Neural crest cell (in vitro differentiated cells): ENCODE results near the gene MRE11. TPM values are rescaled to one million over a fixed set of nuclear protein-coding genes. Genes with fewer than 3 reads are reported as not detected.
A peak's percentile ranks its signal among the peaks of the same experiment; 100 is the strongest.
"Not testable (repeated sequence)": the region's sequence is repeated elsewhere in the genome, so short reads cannot be mapped to it uniquely, and the experiment has no call there.

Source experiments
- DNase-seq: peaks from one replicate; pipeline ENCODE4 v3.0.0; 2021; ENCODE audit warnings: low read depth, mixed read lengths, low spot score
- H3K27ac Mint-ChIP-seq: one replicate; pipeline ENCODE4 v1.8.0; 2021; ENCODE audit warnings: mild to moderate bottlenecking, mixed read lengths; ENCODE audit not compliant: unreplicated experiment
- H3K27me3 Mint-ChIP-seq: 2 replicates; pipeline ENCODE4 v1.8.0; 2021; ENCODE audit warnings: low read depth, mild to moderate bottlenecking, mixed read lengths
- H3K36me3 Mint-ChIP-seq: 2 replicates; pipeline ENCODE4 v1.8.0; 2021; ENCODE audit warnings: low read depth, mild to moderate bottlenecking, mixed read lengths
- H3K4me1 Mint-ChIP-seq: 2 replicates; pipeline ENCODE4 v1.8.0; 2021; ENCODE audit warnings: mixed read lengths
- H3K4me3 Mint-ChIP-seq: one replicate; pipeline ENCODE4 v1.8.0; 2021; ENCODE audit warnings: mild to moderate bottlenecking, mixed read lengths
- H3K9me3 Mint-ChIP-seq: 2 replicates; pipeline ENCODE4 v1.8.0; 2021; ENCODE audit warnings: mixed read lengths
- microRNA-seq: library from miRNA; unstranded; fragments of <30 nt; microRNA quantifications from one replicate; pipeline ENCODE4, GENCODE V29; 2020
- total RNA-seq: library from RNA; stranded (reverse); gene quantifications from 2 replicates; pipeline ENCODE4 v1.2.1, GENCODE V29; 2021
- TF ChIP-seq, protein P1 (sequence below): fragments of 200-600 bp; sonication (generic); conservative IDR thresholded peaks from 2 replicates; pipeline ENCODE4 v1.5.0; 2021; ENCODE audit warnings: antibody characterized with exemption, mild to moderate bottlenecking

The MRE11 gene
- total RNA-seq, 1 donor from 2014 or later, result 39.4 TPM

DNA sequence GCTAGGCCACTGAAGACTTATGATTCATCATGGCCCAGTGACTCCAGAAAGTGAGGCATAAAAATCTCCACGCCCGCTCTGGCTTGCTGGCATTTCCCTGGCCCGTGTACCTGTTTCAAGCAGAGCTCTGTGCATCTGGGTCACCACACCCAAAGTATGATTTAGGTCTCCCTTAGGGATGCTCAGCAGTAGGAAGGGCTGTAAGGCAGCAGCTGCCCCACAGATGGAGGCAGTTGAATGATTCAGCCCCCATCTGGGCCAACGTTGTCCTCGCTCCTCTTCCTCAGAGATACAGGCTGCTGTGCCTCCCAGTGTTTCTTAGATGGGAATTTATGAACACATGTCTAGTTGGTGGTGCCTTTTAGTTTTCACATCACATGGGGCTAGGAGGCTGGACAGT lies 114.0 kb downstream of the MRE11 start:
- TF ChIP-seq, protein P1, sequence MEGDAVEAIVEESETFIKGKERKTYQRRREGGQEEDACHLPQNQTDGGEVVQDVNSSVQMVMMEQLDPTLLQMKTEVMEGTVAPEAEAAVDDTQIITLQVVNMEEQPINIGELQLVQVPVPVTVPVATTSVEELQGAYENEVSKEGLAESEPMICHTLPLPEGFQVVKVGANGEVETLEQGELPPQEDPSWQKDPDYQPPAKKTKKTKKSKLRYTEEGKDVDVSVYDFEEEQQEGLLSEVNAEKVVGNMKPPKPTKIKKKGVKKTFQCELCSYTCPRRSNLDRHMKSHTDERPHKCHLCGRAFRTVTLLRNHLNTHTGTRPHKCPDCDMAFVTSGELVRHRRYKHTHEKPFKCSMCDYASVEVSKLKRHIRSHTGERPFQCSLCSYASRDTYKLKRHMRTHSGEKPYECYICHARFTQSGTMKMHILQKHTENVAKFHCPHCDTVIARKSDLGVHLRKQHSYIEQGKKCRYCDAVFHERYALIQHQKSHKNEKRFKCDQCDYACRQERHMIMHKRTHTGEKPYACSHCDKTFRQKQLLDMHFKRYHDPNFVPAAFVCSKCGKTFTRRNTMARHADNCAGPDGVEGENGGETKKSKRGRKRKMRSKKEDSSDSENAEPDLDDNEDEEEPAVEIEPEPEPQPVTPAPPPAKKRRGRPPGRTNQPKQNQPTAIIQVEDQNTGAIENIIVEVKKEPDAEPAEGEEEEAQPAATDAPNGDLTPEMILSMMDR, result no peak
- Mint-ChIP-seq H3K4me3 (no peak overlapping the region), H3K4me1 (no peaks in the 10 kb centered on the region), H3K36me3 (peaks cover 3% of the 10 kb centered on the region), H3K9me3 (peaks cover 5% of the 10 kb centered on the region), H3K27ac (no peak overlapping the region), H3K27me3 (peaks cover 9% of the 10 kb centered on the region)
- DNase-seq, result no peak

DNA sequence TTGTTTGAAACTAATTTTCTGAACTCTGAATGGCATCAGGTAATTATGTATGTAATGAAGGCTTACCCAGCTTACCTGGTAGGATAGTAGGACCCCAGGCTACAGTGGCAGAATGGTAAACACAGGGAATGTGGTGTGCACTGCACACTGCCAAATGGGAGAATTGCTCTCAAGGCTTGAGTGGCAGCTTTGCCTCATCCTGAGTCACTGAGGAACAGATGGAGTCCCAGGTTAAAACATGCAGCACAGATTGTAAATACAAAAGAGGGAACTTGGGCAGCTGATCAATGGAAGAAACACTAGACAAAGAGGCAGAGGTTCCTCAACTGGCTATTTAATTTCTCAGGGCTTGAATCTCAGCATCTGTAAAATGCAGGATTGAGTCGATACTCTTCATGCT lies 116.8 kb downstream of the MRE11 start:
- Mint-ChIP-seq H3K4me3 (no peak overlapping the region), H3K4me1 (no peaks in the 10 kb centered on the region), H3K36me3 (no peaks in the 10 kb centered on the region), H3K27me3 (peaks cover 15% of the 10 kb centered on the region), H3K27ac (no peak overlapping the region), H3K9me3 (peaks cover 5% of the 10 kb centered on the region)
- TF ChIP-seq, protein P1, result no peak
- no peak for DNase-seq

DNA sequence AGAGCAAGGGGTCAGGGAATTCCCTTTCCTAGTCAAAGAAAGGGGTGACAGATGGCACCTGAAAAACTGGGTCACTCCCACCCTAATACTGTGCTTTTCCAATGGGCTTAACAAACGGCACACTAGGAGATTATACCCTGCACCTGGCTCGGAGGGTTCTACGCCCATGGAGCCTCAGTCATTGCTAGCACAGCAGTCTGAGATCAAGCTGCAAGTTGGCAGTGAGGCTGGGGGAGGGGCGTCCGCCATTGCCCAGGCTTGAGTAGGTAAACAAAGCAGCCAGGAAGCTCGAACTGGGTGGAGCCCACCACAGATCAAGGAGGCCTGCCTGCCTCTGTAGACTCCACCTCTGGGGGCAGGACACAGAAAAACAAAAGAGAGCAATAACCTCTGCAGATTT lies 123.1 kb downstream of the MRE11 start:
- H3K27ac Mint-ChIP-seq, H3K36me3 Mint-ChIP-seq, H3K9me3 Mint-ChIP-seq, DNase-seq, H3K4me1 Mint-ChIP-seq, H3K4me3 Mint-ChIP-seq: not testable (repeated sequence)
- peaks cover 32% of the 10 kb centered on the region for H3K27me3 Mint-ChIP-seq

Small RNAs within 50 kb of the gene (microRNA-seq; reads per million reads assigned to microRNA genes)
- gene MIR548L, result 67.5 reads per million, percentile 57 among the genes with 10 or more reads in this experiment

Other genes with a start within 250 kb of the MRE11 start
- gene IZUMO1R, start 189.3 kb downstream of the MRE11 start, total RNA-seq, result not detected in 2 replicates
- gene GPR83, start 92.4 kb downstream of the MRE11 start, total RNA-seq, result 0.30 and 0.34 TPM in 2 replicates
- 10.3 and 11.7 TPM in 2 replicates for gene ANKRD49, start 140 bp upstream of the MRE11 start, total RNA-seq
- gene C11orf97, start 18.6 kb upstream of the MRE11 start, total RNA-seq, result not detected in 2 replicates
- gene FUT4, start 50.1 kb upstream of the MRE11 start, total RNA-seq, result 5.2 and 5.9 TPM in 2 replicates
- 0.68 and 0.72 TPM in 2 replicates for gene PIWIL4, start 73.5 kb upstream of the MRE11 start, total RNA-seq